Activated T-helper 2 cell treated with anti-CD3 and anti-CD28 coated beads, Interferon-gamma antibody, Interleukin-2, Interleukin-4, amounts not matched to agents 10 μg/mL and 5 μg/mL and 100 μg/mL, durations not matched to agents 14 hours and 24 hours and 36 hours (primary cell): Measurements from ENCODE around the gene RANBP9. TPM values are rescaled to one million over a fixed set of nuclear protein-coding genes. Genes with fewer than 3 reads are reported as not detected.

Source experiments
- DNase-seq: peaks from one replicate; pipeline ENCODE4 v3.0.0; 2021; ENCODE audit warnings: low spot score
- H3K27ac Mint-ChIP-seq: one replicate; pipeline ENCODE4 v1.8.0; 2021; ENCODE audit warnings: mixed read lengths
- H3K27me3 Mint-ChIP-seq: one replicate; pipeline ENCODE4 v1.8.0; 2021; ENCODE audit warnings: low read depth, mixed read lengths
- H3K36me3 Mint-ChIP-seq: one replicate; pipeline ENCODE4 v1.8.0; 2021; ENCODE audit warnings: low read depth, mixed read lengths
- H3K4me1 Mint-ChIP-seq: one replicate; pipeline ENCODE4 v1.8.0; 2021; ENCODE audit warnings: low read depth, mixed read lengths
- H3K4me3 Mint-ChIP-seq: one replicate; pipeline ENCODE4 v1.8.0; 2021; ENCODE audit warnings: low read depth, mild to moderate bottlenecking, moderate library complexity, mixed read lengths
- H3K9me3 Mint-ChIP-seq: one replicate; pipeline ENCODE4 v1.8.0; 2021; ENCODE audit warnings: mixed read lengths
- intact Hi-C: fragments of 100-400 bp; cut with micrococcal nuclease; formaldehyde crosslinking; loops from one replicate; pipeline ENCODE4 v1.15.1; 2023
- total RNA-seq: library from RNA; stranded (reverse); gene quantifications from 2 replicates; pipeline ENCODE4 v1.2.3, GENCODE V29; 2022

Gene RANBP9
- total RNA-seq, 1 donor from 2014 or later, result 55.7 TPM

- Mint-ChIP-seq H3K9me3 (peaks cover 13% of the 10 kb centered on the region), H3K4me1 (peaks cover 39% of the 10 kb centered on the region), H3K27me3 (no peaks in the 10 kb centered on the region), H3K4me3 (no peak overlapping the region), H3K36me3 (peaks cover 52% of the 10 kb centered on the region), H3K27ac (no peak overlapping the region)
- intact Hi-C loops, result no loop called here
- DNase-seq, result no peak
Measured at GRCh38 chr6:13682346-13682745, 29.3 kb downstream of the RANBP9 start.

DNA sequence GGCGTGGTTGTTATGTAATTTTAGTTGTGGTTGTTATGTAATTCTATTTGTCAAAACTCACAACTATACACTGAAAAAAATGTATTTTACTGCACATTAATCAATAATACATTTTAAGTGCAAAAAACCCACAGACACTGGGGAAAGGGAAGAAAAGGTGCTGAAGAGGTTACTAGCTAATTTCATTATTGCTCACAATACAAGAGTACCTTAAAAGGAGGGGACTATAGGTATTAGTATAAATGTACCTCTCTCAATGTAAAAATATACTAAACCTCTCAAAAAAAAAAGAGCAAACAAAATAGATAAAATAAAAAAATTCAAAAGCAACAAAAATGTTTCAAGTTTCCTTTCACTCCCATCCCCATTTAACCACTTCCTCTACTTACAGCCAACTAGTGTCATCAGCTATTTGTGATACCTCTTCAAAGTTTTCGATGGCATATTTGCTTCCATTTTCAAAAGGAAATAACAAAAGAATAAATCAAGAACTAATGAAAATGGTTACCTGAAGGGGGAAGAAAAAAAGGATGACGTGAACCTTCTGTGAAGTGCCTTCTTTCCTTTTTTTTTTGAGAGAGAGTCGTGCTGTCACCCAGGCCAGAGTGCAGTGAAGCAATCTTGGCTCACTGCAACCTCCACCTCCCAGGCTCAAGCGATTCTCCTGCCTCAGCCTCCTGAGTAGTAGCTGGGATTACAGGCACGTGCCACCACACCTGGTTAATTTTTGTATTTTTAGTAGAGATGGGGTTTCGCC is 30.2 kb downstream of the RANBP9 start:
- Mint-ChIP-seq H3K9me3 (peaks cover 20% of the 10 kb centered on the region), H3K4me3 (peak overlapping the region; percentile 61), H3K4me1 (peaks cover 38% of the 10 kb centered on the region), H3K27me3 (no peaks in the 10 kb centered on the region), H3K27ac (peak overlapping the region; percentile 82), H3K36me3 (peaks cover 54% of the 10 kb centered on the region)
- intact Hi-C loops, result loop anchor here (1.0 to 2.0 kb wide), 2 partner anchors 13 to 27 kb away; no protein-coding TSS in a partner anchor
- no peak for DNase-seq

- Mint-ChIP-seq H3K27ac (peak overlapping the region; percentile 42), H3K27me3 (no peaks in the 10 kb centered on the region), H3K36me3 (peaks cover 59% of the 10 kb centered on the region), H3K4me3 (no peak overlapping the region), H3K4me1 (peaks cover 40% of the 10 kb centered on the region), H3K9me3 (peaks cover 24% of the 10 kb centered on the region)
- DNase-seq, result no peak
- intact Hi-C loops, result loop anchor here (2.0 kb wide), 1 partner anchor 28 kb away; no protein-coding TSS in a partner anchor
Measured at GRCh38 chr6:13680448-13680968, 31.1 kb downstream of the RANBP9 start.

DNA sequence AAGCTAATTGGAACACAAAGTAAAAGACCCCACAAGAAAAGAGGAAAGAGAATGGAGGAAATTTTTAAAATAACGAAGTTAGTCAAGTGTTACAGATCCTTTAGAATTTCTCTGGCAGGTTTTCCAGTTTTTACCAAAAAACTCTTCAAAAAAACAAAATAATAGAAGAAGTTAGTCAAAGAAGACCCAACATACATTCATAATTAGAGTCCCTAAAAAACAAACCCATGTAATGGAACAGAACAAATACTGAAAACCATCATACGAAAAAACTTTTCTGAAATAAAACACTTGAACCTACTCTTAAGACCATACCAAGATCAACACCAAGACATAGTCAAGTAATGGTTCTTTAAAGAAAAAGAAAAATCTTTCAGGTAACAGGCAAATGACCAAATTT is 31.6 kb downstream of the RANBP9 start:
- intact Hi-C loops, result loop anchor here (2.0 kb wide), 1 partner anchor 29 kb away; no protein-coding TSS in a partner anchor
- no peak overlapping the region for H3K4me3 Mint-ChIP-seq
- H3K36me3 Mint-ChIP-seq, result peaks cover 64% of the 10 kb centered on the region
- H3K27me3 Mint-ChIP-seq, result no peaks in the 10 kb centered on the region
- peaks cover 43% of the 10 kb centered on the region for H3K4me1 Mint-ChIP-seq
- peak overlapping the region; percentile 42 for H3K27ac Mint-ChIP-seq
- H3K9me3 Mint-ChIP-seq, result peaks cover 28% of the 10 kb centered on the region
- no peak for DNase-seq

DNA sequence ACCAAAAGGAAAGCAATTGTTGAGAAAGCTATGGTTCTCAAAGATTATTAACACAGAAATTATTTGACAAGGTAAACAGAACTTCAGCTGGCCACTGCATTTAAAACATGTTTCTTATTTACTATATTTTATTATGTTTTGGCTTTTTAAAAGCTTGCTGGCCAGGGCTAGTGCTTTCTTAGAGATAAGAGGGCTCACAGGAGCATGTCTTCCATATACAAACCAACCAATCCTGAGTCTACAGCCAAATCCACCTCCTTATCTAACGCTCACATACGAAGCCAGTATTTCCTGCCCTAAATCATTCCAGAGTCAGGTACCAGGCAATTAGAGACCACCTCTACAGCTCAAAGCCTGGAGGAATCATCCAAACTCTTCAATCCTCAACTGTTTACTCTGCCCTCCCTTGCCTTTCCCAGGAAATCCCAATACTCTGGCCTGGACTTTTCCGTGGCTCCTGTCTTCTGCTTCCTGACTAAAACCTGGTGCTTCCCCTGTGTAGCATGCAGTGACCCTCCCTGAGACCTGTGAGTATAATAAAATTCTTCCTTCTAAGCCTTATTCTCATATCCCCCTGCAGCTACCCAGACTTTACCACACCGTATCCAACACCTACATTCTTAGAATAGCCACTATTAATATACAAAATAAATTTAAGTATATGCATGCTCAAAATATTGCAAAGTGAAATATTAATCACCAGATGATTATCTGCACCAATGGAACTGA is 33.2 kb downstream of the RANBP9 start:
- intact Hi-C loops, result no loop called here
- H3K4me1 Mint-ChIP-seq, result peaks cover 44% of the 10 kb centered on the region
- H3K9me3 Mint-ChIP-seq, result peaks cover 33% of the 10 kb centered on the region
- no peak overlapping the region for H3K27ac Mint-ChIP-seq
- DNase-seq, result no peak
- H3K36me3 Mint-ChIP-seq, result peaks cover 69% of the 10 kb centered on the region
- H3K4me3 Mint-ChIP-seq, result no peak overlapping the region
- H3K27me3 Mint-ChIP-seq, result no peaks in the 10 kb centered on the region

DNA sequence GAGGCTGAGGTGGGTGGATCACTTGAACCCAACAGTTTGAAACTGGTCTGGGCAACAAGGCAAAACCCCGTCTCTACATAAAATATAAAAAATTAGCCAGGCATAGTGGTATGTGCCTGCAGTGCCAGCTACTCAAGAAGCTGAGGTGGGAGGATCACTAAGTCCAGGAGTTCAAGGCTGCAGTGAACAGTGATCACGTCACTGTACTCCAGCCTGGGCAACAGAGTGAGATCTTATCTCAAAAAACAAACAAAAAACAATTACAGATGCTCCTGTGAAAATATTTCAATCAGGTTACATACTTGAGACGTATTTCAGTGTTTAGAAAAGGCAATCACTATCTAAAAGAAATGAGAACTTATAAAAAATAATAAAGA is 33.8 kb downstream of the RANBP9 start:
- DNase-seq, result no peak
- Mint-ChIP-seq H3K9me3 (peaks cover 36% of the 10 kb centered on the region), H3K27ac (no peak overlapping the region), H3K4me3 (no peak overlapping the region), H3K4me1 (peaks cover 47% of the 10 kb centered on the region), H3K27me3 (no peaks in the 10 kb centered on the region), H3K36me3 (peaks cover 72% of the 10 kb centered on the region)
- intact Hi-C loops, result no loop called here

DNA sequence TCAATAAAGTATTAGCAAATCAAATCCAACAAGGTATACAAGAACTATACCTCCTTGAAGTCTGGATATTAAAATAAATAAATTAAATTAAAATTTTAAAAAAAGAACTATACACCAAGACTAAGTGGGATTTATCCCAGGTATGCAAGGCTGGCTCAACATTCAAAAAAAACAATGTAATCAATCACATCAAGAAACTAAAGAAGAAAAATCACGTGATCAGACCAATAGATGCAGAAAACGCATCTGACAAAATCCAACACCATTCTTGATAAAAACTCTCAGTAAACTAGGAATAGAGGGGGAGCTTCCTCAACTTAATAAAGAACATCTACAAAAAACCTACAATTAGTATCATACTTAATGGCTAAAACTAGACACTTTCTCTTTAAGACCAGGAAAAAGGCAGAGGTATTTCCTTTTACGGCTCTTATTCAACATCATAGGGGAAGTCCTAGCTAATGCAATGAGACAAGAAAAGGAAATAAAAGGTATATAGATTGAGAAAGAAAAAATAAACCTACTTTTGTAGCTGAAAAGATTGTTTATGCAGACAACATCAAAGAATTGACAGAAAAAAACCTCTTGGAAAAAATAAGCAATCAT is 35.0 kb downstream of the RANBP9 start:
- Mint-ChIP-seq H3K4me1 (peaks cover 54% of the 10 kb centered on the region), H3K27ac (no peak overlapping the region), H3K4me3 (no peak overlapping the region), H3K27me3 (no peaks in the 10 kb centered on the region), H3K9me3 (peaks cover 36% of the 10 kb centered on the region), H3K36me3 (peaks cover 80% of the 10 kb centered on the region)
- intact Hi-C loops, result no loop called here
- DNase-seq, result no peak

GRCh38 chr6:13674533-13675190 is 37.0 kb downstream of the RANBP9 start:
- no peak for DNase-seq
- Mint-ChIP-seq H3K27me3 (no peaks in the 10 kb centered on the region), H3K4me1 (peaks cover 50% of the 10 kb centered on the region), H3K9me3 (peaks cover 42% of the 10 kb centered on the region), H3K36me3 (peaks cover 79% of the 10 kb centered on the region), H3K4me3 (no peak overlapping the region), H3K27ac (peak overlapping the region; percentile 56)
- intact Hi-C loops, result no loop called here

- Mint-ChIP-seq H3K4me1 (peaks cover 54% of the 10 kb centered on the region), H3K27ac (no peak overlapping the region), H3K4me3 (no peak overlapping the region), H3K36me3 (peaks cover 79% of the 10 kb centered on the region), H3K9me3 (peaks cover 39% of the 10 kb centered on the region), H3K27me3 (no peaks in the 10 kb centered on the region)
- intact Hi-C loops, result no loop called here
- DNase-seq, result no peak
Measured at GRCh38 chr6:13673825-13674444, 37.7 kb downstream of the RANBP9 start.

- H3K4me1 Mint-ChIP-seq, result peaks cover 55% of the 10 kb centered on the region
- no peaks in the 10 kb centered on the region for H3K27me3 Mint-ChIP-seq
- no peak overlapping the region for H3K27ac Mint-ChIP-seq
- H3K9me3 Mint-ChIP-seq, result peaks cover 34% of the 10 kb centered on the region
- no peak for DNase-seq
- H3K36me3 Mint-ChIP-seq, result peaks cover 78% of the 10 kb centered on the region
- H3K4me3 Mint-ChIP-seq, result no peak overlapping the region
- intact Hi-C loops, result no loop called here
Measured at GRCh38 chr6:13673368-13673767, 38.3 kb downstream of the RANBP9 start.

GRCh38 chr6:13672904-13673303 is 38.7 kb downstream of the RANBP9 start:
- peak overlapping the region; percentile 13 for H3K27ac Mint-ChIP-seq
- peaks cover 59% of the 10 kb centered on the region for H3K4me1 Mint-ChIP-seq
- no peaks in the 10 kb centered on the region for H3K27me3 Mint-ChIP-seq
- H3K4me3 Mint-ChIP-seq, result no peak overlapping the region
- peaks cover 33% of the 10 kb centered on the region for H3K9me3 Mint-ChIP-seq
- H3K36me3 Mint-ChIP-seq, result peaks cover 74% of the 10 kb centered on the region
- DNase-seq, result no peak
- intact Hi-C loops, result no loop called here

DNA sequence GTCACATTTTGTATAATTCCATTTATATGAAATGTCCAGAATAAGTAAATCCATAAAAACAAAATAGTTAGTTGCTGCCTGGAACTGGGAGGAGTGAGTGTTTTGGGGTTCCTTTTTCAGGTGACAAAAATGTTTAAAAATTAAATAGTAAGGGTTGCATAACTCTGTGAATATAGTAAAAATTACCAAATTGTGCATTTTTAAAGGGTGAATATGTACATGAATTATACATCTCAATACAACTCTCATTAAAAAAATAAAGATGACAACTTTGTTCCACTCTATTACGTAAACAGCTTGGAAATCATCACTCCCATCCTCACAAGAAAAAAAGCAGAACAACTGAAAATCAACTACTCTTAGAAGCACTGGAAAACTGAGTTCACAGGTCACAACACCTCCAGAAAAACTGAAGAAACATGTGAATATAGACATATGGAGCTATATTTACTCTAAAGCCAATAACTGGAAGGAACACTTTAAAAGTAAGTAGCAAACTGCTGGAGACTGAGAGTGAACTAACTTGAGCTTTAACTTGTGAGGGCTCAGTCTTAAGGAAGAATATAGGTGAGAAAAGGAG is 40.0 kb downstream of the RANBP9 start:
- H3K36me3 Mint-ChIP-seq, result peaks cover 68% of the 10 kb centered on the region
- no peak overlapping the region for H3K27ac Mint-ChIP-seq
- H3K27me3 Mint-ChIP-seq, result no peaks in the 10 kb centered on the region
- peaks cover 67% of the 10 kb centered on the region for H3K4me1 Mint-ChIP-seq
- no peak for DNase-seq
- no peak overlapping the region for H3K4me3 Mint-ChIP-seq
- intact Hi-C loops, result no loop called here
- H3K9me3 Mint-ChIP-seq, result peaks cover 27% of the 10 kb centered on the region
